ENCODE data around the gene PARD3B.

DNA sequence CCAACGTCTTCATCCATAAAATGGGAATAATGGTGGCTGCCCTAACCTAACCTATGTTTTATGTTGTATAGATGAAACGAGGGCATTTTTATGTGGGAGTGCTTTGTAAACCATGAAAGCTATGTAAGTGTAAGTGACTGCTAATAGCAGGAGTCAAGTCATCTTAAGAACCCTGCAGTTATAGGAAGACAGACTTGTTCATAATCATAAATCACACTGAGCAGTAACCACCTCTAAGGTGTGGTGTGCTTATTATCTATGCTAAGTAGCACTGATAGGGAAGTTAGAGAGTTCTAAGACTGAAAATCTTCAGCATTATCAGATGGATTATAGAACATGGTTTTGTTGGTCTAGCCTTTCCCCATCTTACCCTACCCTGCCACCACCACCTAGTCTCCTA is 1112.8 kb downstream of the PARD3B start:
- TF ChIP-seq, protein P1, sequence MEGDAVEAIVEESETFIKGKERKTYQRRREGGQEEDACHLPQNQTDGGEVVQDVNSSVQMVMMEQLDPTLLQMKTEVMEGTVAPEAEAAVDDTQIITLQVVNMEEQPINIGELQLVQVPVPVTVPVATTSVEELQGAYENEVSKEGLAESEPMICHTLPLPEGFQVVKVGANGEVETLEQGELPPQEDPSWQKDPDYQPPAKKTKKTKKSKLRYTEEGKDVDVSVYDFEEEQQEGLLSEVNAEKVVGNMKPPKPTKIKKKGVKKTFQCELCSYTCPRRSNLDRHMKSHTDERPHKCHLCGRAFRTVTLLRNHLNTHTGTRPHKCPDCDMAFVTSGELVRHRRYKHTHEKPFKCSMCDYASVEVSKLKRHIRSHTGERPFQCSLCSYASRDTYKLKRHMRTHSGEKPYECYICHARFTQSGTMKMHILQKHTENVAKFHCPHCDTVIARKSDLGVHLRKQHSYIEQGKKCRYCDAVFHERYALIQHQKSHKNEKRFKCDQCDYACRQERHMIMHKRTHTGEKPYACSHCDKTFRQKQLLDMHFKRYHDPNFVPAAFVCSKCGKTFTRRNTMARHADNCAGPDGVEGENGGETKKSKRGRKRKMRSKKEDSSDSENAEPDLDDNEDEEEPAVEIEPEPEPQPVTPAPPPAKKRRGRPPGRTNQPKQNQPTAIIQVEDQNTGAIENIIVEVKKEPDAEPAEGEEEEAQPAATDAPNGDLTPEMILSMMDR (IDR thresholded peaks at IDR 0.05): no peak
- no peak for TF ChIP-seq POLR2A (IDR thresholded peaks at IDR 0.05)
